Keratinocyte (primary cell): ENCODE measurements around the gene PERCC1. TPM values are rescaled to one million over a fixed set of nuclear protein-coding genes. Genes with fewer than 3 reads are reported as not detected.

ENCODE experiments used
- DNase-seq: peaks from one replicate; pipeline ENCODE4 v3.0.0-alpha.2; 2011; ENCODE audit warnings: low read depth, missing footprints, low spot score
- FAIRE-seq: peaks from 2 replicates; lab custom pipeline; 2011; peaks lifted over from hg19 to GRCh38; lab: Jason Lieb, UNC
- H2AFZ ChIP-seq: 2 replicates; pipeline ENCODE4 v1.6.0; 2012; ENCODE audit warnings: low read length, control low read depth, inconsistent platforms; ENCODE audit not compliant: control insufficient read depth
- H3K27ac ChIP-seq: 2 replicates; pipeline ENCODE4 v1.5.1; 2011; ENCODE audit warnings: low read length; ENCODE audit not compliant: control insufficient read depth, insufficient read depth
- H3K27me3 ChIP-seq: 3 replicates; pipeline ENCODE4 v1.6.0; 2011; ENCODE audit warnings: low read length; ENCODE audit not compliant: control insufficient read depth, insufficient read depth; ENCODE audit errors: extremely low read depth
- H3K36me3 ChIP-seq, 2 experiments: 2 replicates in 1 of 2; 3 replicates in 1 of 2; pipeline ENCODE4 v1.5.1; 2011; ENCODE audit warnings: low read length in 2 of 2, mild to moderate bottlenecking in 1 of 2; ENCODE audit not compliant: control insufficient read depth in 2 of 2, insufficient read depth in 2 of 2; ENCODE audit errors: extremely low read depth in 1 of 2
- H3K4me1 ChIP-seq: 3 replicates; pipeline ENCODE4 v1.5.1; 2011; ENCODE audit warnings: low read length; ENCODE audit not compliant: control insufficient read depth, insufficient read depth; ENCODE audit errors: extremely low read depth
- H3K4me2 ChIP-seq: 3 replicates; pipeline ENCODE4 v1.6.0; 2011; ENCODE audit warnings: low read depth, low read length; ENCODE audit not compliant: control insufficient read depth, insufficient read depth; ENCODE audit errors: extremely low read depth
- H3K4me3 ChIP-seq, 3 experiments: fragments of 200-600 bp in 1 of 3; sonication (generic) in 1 of 3; 2 replicates in 2 of 3; 3 replicates in 1 of 3; pipeline ENCODE4 v1.5.1; 2011 to 2016; ENCODE audit warnings: low read length in 3 of 3, mild to moderate bottlenecking in 3 of 3, control low read depth in 2 of 3, inconsistent platforms in 1 of 3, low read depth in 1 of 3, mixed read lengths in 1 of 3, mixed run types in 1 of 3, moderate library complexity in 1 of 3; ENCODE audit not compliant: control insufficient read depth in 2 of 3, insufficient read depth in 2 of 3; ENCODE audit errors: extremely low read depth in 1 of 3
- H3K79me2 ChIP-seq: 2 replicates; pipeline ENCODE4 v1.6.0; 2012; ENCODE audit warnings: low read length; ENCODE audit not compliant: control insufficient read depth, insufficient read depth
- H3K9ac ChIP-seq: 3 replicates; pipeline ENCODE4 v1.6.0; 2011; ENCODE audit warnings: low read length; ENCODE audit not compliant: control insufficient read depth, insufficient read depth; ENCODE audit errors: extremely low read depth
- H3K9me1 ChIP-seq: 3 replicates; pipeline ENCODE4 v1.6.0; 2011; ENCODE audit warnings: low read length; ENCODE audit not compliant: control insufficient read depth, insufficient read depth; ENCODE audit errors: extremely low read depth
- H3K9me3 ChIP-seq: 2 replicates; pipeline ENCODE4 v1.5.1; 2012; ENCODE audit warnings: low read depth, low read length; ENCODE audit not compliant: control insufficient read depth
- H4K20me1 ChIP-seq: 3 replicates; pipeline ENCODE4 v1.6.0; 2011; ENCODE audit warnings: low read length; ENCODE audit not compliant: control insufficient read depth, insufficient read depth; ENCODE audit errors: extremely low read depth
- EZH2 ChIP-seq: IDR thresholded peaks from one replicate; pipeline ENCODE4 v1.6.1; 2012; ENCODE audit warnings: inconsistent platforms, mild to moderate bottlenecking, low read length, moderate library complexity
- dilution Hi-C: fragments of 300-500 bp; cut with MboI; formaldehyde crosslinking; loops from one replicate; pipeline ENCODE4 v1.7.0; 2020; ENCODE audit warnings: low sequenced_read_pairs; ENCODE audit not compliant: extremely low pct_ligation_motif_present
- polyA plus RNA-seq, 5 experiments: library from polyadenylated mRNA; depleted of rRNA in 3 of 5; stranded (reverse) in 3 of 5; stranded (forward) in 1 of 5; unstranded in 1 of 5; fragments of >200 nt; gene quantifications; 1 replicate in 1 of 5; 2 replicates in 3 of 5; 3 replicates in 1 of 5; pipeline versions ENCODE4 v1.2.1 to v1.2.3, GENCODE V29; 2011 to 2012; ENCODE audit warnings: missing spikeins in 2 of 5, low read depth in 1 of 5, low replicate concordance in 1 of 5
- TF ChIP-seq, protein P1 (sequence below), 3 experiments: IDR thresholded peaks in 1 of 3; conservative IDR thresholded peaks in 1 of 3; optimal IDR thresholded peaks in 1 of 3; 2 replicates in 2 of 3; 3 replicates in 1 of 3; pipeline versions ENCODE3 to v1.5.1; 2011; ENCODE audit warnings: low read length in 3 of 3, mild to moderate bottlenecking in 3 of 3, moderate library complexity in 2 of 3, control low read depth in 1 of 3, inconsistent platforms in 1 of 3; ENCODE audit not compliant: insufficient read depth in 2 of 3; ENCODE audit errors: extremely low read depth in 1 of 3

Gene PERCC1
- polyA plus RNA-seq, 1 donor (not counting 4 experiments of a cell fraction or from before 2014, with no cell fraction given), result not detected

DNA sequence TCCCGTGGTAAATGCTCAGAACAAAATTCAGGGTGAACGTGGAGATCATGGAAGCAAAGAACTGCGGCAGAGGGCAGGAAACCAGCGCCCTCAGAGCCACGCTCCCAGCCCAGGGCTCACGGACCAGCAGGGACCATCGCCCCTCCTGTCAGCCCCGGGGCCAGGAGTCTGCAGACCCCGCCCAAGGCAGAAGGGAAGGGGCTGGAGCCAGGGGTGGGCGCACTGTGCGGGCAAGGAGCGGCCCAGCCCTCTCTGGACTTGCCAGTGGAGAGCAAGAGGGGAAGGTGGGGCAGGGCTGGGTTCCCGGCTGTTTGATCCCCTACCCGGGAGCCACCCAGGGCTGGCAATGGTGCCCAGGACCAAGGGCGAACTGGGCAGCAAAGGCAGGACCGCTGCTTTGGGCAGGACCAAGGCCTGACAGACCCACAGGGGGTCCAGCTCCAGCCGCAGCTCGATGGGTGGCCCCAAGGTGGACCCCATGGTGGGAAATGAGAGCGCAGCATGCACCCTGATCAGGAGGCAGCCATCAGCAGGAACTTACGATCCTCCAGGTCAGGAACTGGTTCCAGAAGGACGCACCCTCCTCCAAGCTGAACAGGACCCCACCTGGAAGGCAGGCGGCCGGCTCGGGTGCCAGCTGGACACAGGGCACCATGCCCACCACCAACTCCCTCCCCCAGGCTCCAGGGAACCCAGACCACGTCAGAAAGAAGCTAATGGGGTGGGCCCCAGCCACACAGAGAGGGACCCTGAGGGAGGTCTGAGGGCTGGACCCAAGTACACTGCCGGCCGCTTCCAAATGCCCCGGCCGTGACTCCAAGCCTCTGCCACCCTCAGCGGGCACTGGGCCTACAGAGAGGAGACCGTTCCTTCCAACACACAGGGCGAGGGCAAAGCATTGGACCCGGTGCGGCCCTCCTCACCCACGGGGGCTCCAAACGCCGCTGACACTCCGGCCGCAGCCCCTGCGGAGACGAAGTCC, 24.6 kb downstream of the PERCC1 start:
- Histone ChIP-seq H3K9me3 (no peaks in the 10 kb centered on the region), H3K79me2 (no peaks in the 10 kb centered on the region), H3K27ac (no peak overlapping the region), H3K4me2 (no peak overlapping the region), H4K20me1 (no peaks in the 10 kb centered on the region), H3K4me1 (no peaks in the 10 kb centered on the region), H2AFZ (no peak overlapping the region), H3K4me3 (no peak overlapping the region), H3K36me3 (peaks cover 0 to 36% of the 10 kb centered on the region in 2 experiments), H3K9ac (no peak overlapping the region), H3K9me1 (no peaks in the 10 kb centered on the region), H3K27me3 (no peaks in the 10 kb centered on the region)
- DNase-seq (no peak), FAIRE-seq (no peak)
- dilution Hi-C loops, result no loop called here
- TF ChIP-seq, protein P1, sequence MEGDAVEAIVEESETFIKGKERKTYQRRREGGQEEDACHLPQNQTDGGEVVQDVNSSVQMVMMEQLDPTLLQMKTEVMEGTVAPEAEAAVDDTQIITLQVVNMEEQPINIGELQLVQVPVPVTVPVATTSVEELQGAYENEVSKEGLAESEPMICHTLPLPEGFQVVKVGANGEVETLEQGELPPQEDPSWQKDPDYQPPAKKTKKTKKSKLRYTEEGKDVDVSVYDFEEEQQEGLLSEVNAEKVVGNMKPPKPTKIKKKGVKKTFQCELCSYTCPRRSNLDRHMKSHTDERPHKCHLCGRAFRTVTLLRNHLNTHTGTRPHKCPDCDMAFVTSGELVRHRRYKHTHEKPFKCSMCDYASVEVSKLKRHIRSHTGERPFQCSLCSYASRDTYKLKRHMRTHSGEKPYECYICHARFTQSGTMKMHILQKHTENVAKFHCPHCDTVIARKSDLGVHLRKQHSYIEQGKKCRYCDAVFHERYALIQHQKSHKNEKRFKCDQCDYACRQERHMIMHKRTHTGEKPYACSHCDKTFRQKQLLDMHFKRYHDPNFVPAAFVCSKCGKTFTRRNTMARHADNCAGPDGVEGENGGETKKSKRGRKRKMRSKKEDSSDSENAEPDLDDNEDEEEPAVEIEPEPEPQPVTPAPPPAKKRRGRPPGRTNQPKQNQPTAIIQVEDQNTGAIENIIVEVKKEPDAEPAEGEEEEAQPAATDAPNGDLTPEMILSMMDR (optimal IDR thresholded peaks at IDR 0.05 in 1 of 3, IDR thresholded peaks at IDR 0.05 in 1 of 3, conservative IDR thresholded peaks at IDR 0.05 in 1 of 3; ENCODE audit: extremely low read depth in 1 of 3, insufficient read depth in 2 of 3, low read length in 3 of 3), result no peak
- no peak for TF ChIP-seq EZH2

DNA sequence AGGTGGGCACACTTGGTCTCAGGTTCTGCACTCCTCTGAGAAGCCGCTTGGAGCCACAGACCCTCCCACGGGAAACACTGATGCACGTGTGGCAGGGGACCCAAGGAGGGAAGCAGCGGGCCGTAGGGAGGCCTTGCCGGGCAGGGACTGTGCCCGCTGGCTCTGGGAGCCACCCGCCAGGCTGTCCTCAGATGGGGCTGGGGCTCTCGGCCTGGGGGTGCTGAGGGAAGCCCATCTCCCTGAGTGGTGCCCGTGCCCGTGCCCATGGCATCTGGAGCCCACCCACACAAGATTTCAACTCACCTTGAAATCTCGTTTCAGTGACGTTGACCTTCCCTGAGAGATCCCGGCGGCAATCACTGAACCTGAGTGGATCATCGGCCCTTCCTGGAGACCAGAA, 26.1 kb downstream of the PERCC1 start:
- Histone ChIP-seq H3K4me2 (no peak overlapping the region), H4K20me1 (no peaks in the 10 kb centered on the region), H3K36me3 (peaks cover 0 to 30% of the 10 kb centered on the region in 2 experiments), H3K79me2 (no peaks in the 10 kb centered on the region), H3K4me3 (no peak overlapping the region), H3K4me1 (no peaks in the 10 kb centered on the region), H3K9ac (no peak overlapping the region), H3K9me1 (no peaks in the 10 kb centered on the region), H2AFZ (no peak overlapping the region), H3K27me3 (no peaks in the 10 kb centered on the region), H3K27ac (no peak overlapping the region), H3K9me3 (no peaks in the 10 kb centered on the region)
- TF ChIP-seq EZH2, result no peak
- TF ChIP-seq, protein P1 (optimal IDR thresholded peaks at IDR 0.05 in 1 of 3, IDR thresholded peaks at IDR 0.05 in 1 of 3, conservative IDR thresholded peaks at IDR 0.05 in 1 of 3; ENCODE audit: extremely low read depth in 1 of 3, insufficient read depth in 2 of 3, low read length in 3 of 3), result no peak
- FAIRE-seq, result no peak
- no peak for DNase-seq
- dilution Hi-C loops, result no loop called here
